ENCODE data around the gene LRIG3.
A peak's percentile ranks its signal among the peaks of the same experiment; 100 is the strongest.

LRIG3 gene

GRCh38 chr12:58920961-58921861 lies 907 bp upstream of the LRIG3 start:
- H3K79me2 ChIP-seq (ENCODE audit: control insufficient read depth, insufficient read depth, low read length, unreplicated experiment): peaks cover 37% of the 10 kb centered on the region
- H3K27ac ChIP-seq (ENCODE audit: low read depth, low read length): peak overlapping the region; percentile 53
- no peaks in the 10 kb centered on the region for H3K36me3 ChIP-seq (ENCODE audit: insufficient read depth, low read length)
- peak overlapping the region; percentile 19 for H2AFZ ChIP-seq (ENCODE audit: low read length, unreplicated experiment)
- H3K4me3 ChIP-seq (ENCODE audit: low read depth, low read length): peak overlapping the region; percentile 88
- H3K27me3 ChIP-seq (ENCODE audit: insufficient read depth, low read length): no peaks in the 10 kb centered on the region
- peaks cover 39% of the 10 kb centered on the region for H3K4me1 ChIP-seq (ENCODE audit: control insufficient read depth, insufficient read depth, low read length, unreplicated experiment)

- H3K27ac ChIP-seq (ENCODE audit: low read depth, low read length): peak overlapping the region; percentile 53
- H3K4me1 ChIP-seq (ENCODE audit: control insufficient read depth, insufficient read depth, low read length, unreplicated experiment): peaks cover 41% of the 10 kb centered on the region
- no peaks in the 10 kb centered on the region for H3K27me3 ChIP-seq (ENCODE audit: insufficient read depth, low read length)
- H3K79me2 ChIP-seq (ENCODE audit: control insufficient read depth, insufficient read depth, low read length, unreplicated experiment): peaks cover 54% of the 10 kb centered on the region
- H3K4me3 ChIP-seq (ENCODE audit: low read depth, low read length): peak overlapping the region; percentile 88
- H2AFZ ChIP-seq (ENCODE audit: low read length, unreplicated experiment): peak overlapping the region; percentile 88
- H3K36me3 ChIP-seq (ENCODE audit: insufficient read depth, low read length): no peaks in the 10 kb centered on the region
These were observed 838 bp downstream of the LRIG3 start for GRCh38 chr12:58919231-58920101.

GRCh38 chr12:58918469-58918844 lies 1.8 kb downstream of the LRIG3 start:
- H3K27me3 ChIP-seq (ENCODE audit: insufficient read depth, low read length): no peaks in the 10 kb centered on the region
- H3K27ac ChIP-seq (ENCODE audit: low read depth, low read length): peak overlapping the region; percentile 53; the same call in 1 of the 2 replicates
- H3K79me2 ChIP-seq (ENCODE audit: control insufficient read depth, insufficient read depth, low read length, unreplicated experiment): peaks cover 61% of the 10 kb centered on the region
- peaks cover 1% of the 10 kb centered on the region; the same call in 1 of the 2 replicates for H3K36me3 ChIP-seq (ENCODE audit: insufficient read depth, low read length)
- peaks cover 40% of the 10 kb centered on the region for H3K4me1 ChIP-seq (ENCODE audit: control insufficient read depth, insufficient read depth, low read length, unreplicated experiment)
- H3K4me3 ChIP-seq (ENCODE audit: low read depth, low read length): peak overlapping the region; percentile 88
- H2AFZ ChIP-seq (ENCODE audit: low read length, unreplicated experiment): peak overlapping the region; percentile 7

- H3K4me3 ChIP-seq (ENCODE audit: low read depth, low read length): peak overlapping the region; percentile 88
- H3K79me2 ChIP-seq (ENCODE audit: control insufficient read depth, insufficient read depth, low read length, unreplicated experiment): peaks cover 61% of the 10 kb centered on the region
- peaks cover 36% of the 10 kb centered on the region for H3K4me1 ChIP-seq (ENCODE audit: control insufficient read depth, insufficient read depth, low read length, unreplicated experiment)
- H3K27ac ChIP-seq (ENCODE audit: low read depth, low read length): peak overlapping the region; percentile 53
- H3K27me3 ChIP-seq (ENCODE audit: insufficient read depth, low read length): no peaks in the 10 kb centered on the region
- peak overlapping the region; percentile 7 for H2AFZ ChIP-seq (ENCODE audit: low read length, unreplicated experiment)
- peaks cover 4% of the 10 kb centered on the region; the same call in 1 of the 2 replicates for H3K36me3 ChIP-seq (ENCODE audit: insufficient read depth, low read length)
These were observed 2.4 kb downstream of the LRIG3 start for GRCh38 chr12:58917699-58918468.

GRCh38 chr12:58916921-58917511 lies 3.3 kb downstream of the LRIG3 start:
- peak overlapping the region; percentile 53 for H3K27ac ChIP-seq (ENCODE audit: low read depth, low read length)
- peak overlapping the region; percentile 88 for H3K4me3 ChIP-seq (ENCODE audit: low read depth, low read length)
- H2AFZ ChIP-seq (ENCODE audit: low read length, unreplicated experiment): peak overlapping the region; percentile 49
- no peaks in the 10 kb centered on the region for H3K27me3 ChIP-seq (ENCODE audit: insufficient read depth, low read length)
- H3K4me1 ChIP-seq (ENCODE audit: control insufficient read depth, insufficient read depth, low read length, unreplicated experiment): peaks cover 36% of the 10 kb centered on the region
- H3K36me3 ChIP-seq (ENCODE audit: insufficient read depth, low read length): peaks cover 4% of the 10 kb centered on the region; the same call in 1 of the 2 replicates
- peaks cover 64% of the 10 kb centered on the region for H3K79me2 ChIP-seq (ENCODE audit: control insufficient read depth, insufficient read depth, low read length, unreplicated experiment)

GRCh38 chr12:58916161-58916621 lies 4.1 kb downstream of the LRIG3 start:
- H3K79me2 ChIP-seq (ENCODE audit: control insufficient read depth, insufficient read depth, low read length, unreplicated experiment): peaks cover 71% of the 10 kb centered on the region

GRCh38 chr12:58915634-58916033 lies 4.7 kb downstream of the LRIG3 start:
- H3K36me3 ChIP-seq (ENCODE audit: insufficient read depth, low read length): peaks cover 16% of the 10 kb centered on the region
- peaks cover 27% of the 10 kb centered on the region for H3K4me1 ChIP-seq (ENCODE audit: control insufficient read depth, insufficient read depth, low read length, unreplicated experiment)
- H3K27me3 ChIP-seq (ENCODE audit: insufficient read depth, low read length): no peaks in the 10 kb centered on the region
- no peak overlapping the region for H2AFZ ChIP-seq (ENCODE audit: low read length, unreplicated experiment)
- H3K79me2 ChIP-seq (ENCODE audit: control insufficient read depth, insufficient read depth, low read length, unreplicated experiment): peaks cover 77% of the 10 kb centered on the region
- no peak overlapping the region for H3K27ac ChIP-seq (ENCODE audit: low read depth, low read length)
- peak overlapping the region; percentile 88 for H3K4me3 ChIP-seq (ENCODE audit: low read depth, low read length)

More at GRCh38 chr12:58916161-58916621, 4.1 kb downstream of the LRIG3 start:
- peak overlapping the region; percentile 88 for H3K4me3 ChIP-seq (ENCODE audit: low read depth, low read length)
- H3K36me3 ChIP-seq (ENCODE audit: insufficient read depth, low read length): peaks cover 11% of the 10 kb centered on the region; the same call in 1 of the 2 replicates
- peaks cover 32% of the 10 kb centered on the region for H3K4me1 ChIP-seq (ENCODE audit: control insufficient read depth, insufficient read depth, low read length, unreplicated experiment)
- H2AFZ ChIP-seq (ENCODE audit: low read length, unreplicated experiment): no peak overlapping the region
- no peaks in the 10 kb centered on the region for H3K27me3 ChIP-seq (ENCODE audit: insufficient read depth, low read length)
- H3K27ac ChIP-seq (ENCODE audit: low read depth, low read length): peak overlapping the region; percentile 12; the same call in 1 of the 2 replicates

- Histone ChIP-seq H3K4me1 (ENCODE audit: control insufficient read depth, insufficient read depth, low read length, unreplicated experiment) (peaks cover 27% of the 10 kb centered on the region), H2AFZ (ENCODE audit: low read length, unreplicated experiment) (no peak overlapping the region), H3K27me3 (ENCODE audit: insufficient read depth, low read length) (no peaks in the 10 kb centered on the region), H3K27ac (ENCODE audit: low read depth, low read length) (no peak overlapping the region), H3K4me3 (ENCODE audit: low read depth, low read length) (peak overlapping the region; percentile 88), H3K36me3 (ENCODE audit: insufficient read depth, low read length) (peaks cover 16% of the 10 kb centered on the region), H3K79me2 (ENCODE audit: control insufficient read depth, insufficient read depth, low read length, unreplicated experiment) (peaks cover 81% of the 10 kb centered on the region)
These were observed 5.3 kb downstream of the LRIG3 start for GRCh38 chr12:58915037-58915436.

GRCh38 chr12:58914457-58914856 lies 5.8 kb downstream of the LRIG3 start:
- H3K27me3 ChIP-seq (ENCODE audit: insufficient read depth, low read length): no peaks in the 10 kb centered on the region
- H3K4me1 ChIP-seq (ENCODE audit: control insufficient read depth, insufficient read depth, low read length, unreplicated experiment): peaks cover 27% of the 10 kb centered on the region
- peak overlapping the region; percentile 88; the same call in 1 of the 2 replicates for H3K4me3 ChIP-seq (ENCODE audit: low read depth, low read length)
- no peak overlapping the region for H3K27ac ChIP-seq (ENCODE audit: low read depth, low read length)
- peaks cover 19% of the 10 kb centered on the region for H3K36me3 ChIP-seq (ENCODE audit: insufficient read depth, low read length)
- no peak overlapping the region for H2AFZ ChIP-seq (ENCODE audit: low read length, unreplicated experiment)
- peaks cover 81% of the 10 kb centered on the region for H3K79me2 ChIP-seq (ENCODE audit: control insufficient read depth, insufficient read depth, low read length, unreplicated experiment)
